ENCODE results near the gene ITPKC. TPM values are rescaled to one million over a fixed set of nuclear protein-coding genes. Genes with fewer than 3 reads are reported as not detected.

Gene ITPKC
- total and polyA plus RNA-seq, 10 of the 15 experiments (the other 5 are each of a cell fraction or from before 2014, with no cell fraction given) = 0.03 to 6.4 (median 3.5) TPM

DNA sequence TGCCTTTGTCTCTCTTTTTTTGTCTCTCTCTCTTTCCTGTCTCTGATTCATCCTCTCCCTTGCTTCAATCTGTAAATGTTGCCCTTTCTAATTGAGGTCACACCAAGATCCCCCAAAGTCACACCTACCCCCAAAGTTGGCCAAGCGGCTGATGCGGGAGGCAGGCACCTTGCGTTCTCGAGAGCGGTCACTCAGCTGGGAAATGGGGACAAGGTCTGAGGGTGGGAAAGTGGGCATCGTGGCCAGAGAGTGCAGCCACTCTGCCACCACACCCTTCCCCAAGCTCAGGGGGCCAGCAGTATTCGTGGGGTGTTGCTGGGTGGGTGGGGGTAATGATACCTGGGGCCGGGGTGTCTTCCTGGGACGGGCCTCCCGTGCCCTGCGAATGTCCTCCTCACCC is 3.0 kb upstream of the ITPKC start (continued):
- TF ChIP-seq ZBED1 (IDR thresholded peaks at IDR 0.05; ENCODE audit: borderline replicate concordance) = no peak
- TF ChIP-seq ASH2L (IDR thresholded peaks at IDR 0.05; ENCODE audit: borderline replicate concordance, low read depth) = no peak
- TF ChIP-seq CEBPB (IDR thresholded peaks at IDR 0.05; ENCODE audit: borderline replicate concordance in 1 of 2, low read depth in 2 of 2, low read length in 2 of 2) = no peak
- TF ChIP-seq, protein P1, sequence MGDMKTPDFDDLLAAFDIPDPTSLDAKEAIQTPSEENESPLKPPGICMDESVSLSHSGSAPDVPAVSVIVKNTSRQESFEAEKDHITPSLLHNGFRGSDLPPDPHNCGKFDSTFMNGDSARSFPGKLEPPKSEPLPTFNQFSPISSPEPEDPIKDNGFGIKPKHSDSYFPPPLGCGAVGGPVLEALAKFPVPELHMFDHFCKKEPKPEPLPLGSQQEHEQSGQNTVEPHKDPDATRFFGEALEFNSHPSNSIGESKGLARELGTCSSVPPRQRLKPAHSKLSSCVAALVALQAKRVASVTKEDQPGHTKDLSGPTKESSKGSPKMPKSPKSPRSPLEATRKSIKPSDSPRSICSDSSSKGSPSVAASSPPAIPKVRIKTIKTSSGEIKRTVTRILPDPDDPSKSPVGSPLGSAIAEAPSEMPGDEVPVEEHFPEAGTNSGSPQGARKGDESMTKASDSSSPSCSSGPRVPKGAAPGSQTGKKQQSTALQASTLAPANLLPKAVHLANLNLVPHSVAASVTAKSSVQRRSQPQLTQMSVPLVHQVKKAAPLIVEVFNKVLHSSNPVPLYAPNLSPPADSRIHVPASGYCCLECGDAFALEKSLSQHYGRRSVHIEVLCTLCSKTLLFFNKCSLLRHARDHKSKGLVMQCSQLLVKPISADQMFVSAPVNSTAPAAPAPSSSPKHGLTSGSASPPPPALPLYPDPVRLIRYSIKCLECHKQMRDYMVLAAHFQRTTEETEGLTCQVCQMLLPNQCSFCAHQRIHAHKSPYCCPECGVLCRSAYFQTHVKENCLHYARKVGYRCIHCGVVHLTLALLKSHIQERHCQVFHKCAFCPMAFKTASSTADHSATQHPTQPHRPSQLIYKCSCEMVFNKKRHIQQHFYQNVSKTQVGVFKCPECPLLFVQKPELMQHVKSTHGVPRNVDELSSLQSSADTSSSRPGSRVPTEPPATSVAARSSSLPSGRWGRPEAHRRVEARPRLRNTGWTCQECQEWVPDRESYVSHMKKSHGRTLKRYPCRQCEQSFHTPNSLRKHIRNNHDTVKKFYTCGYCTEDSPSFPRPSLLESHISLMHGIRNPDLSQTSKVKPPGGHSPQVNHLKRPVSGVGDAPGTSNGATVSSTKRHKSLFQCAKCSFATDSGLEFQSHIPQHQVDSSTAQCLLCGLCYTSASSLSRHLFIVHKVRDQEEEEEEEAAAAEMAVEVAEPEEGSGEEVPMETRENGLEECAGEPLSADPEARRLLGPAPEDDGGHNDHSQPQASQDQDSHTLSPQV (IDR thresholded peaks at IDR 0.05) = no peak

DNA sequence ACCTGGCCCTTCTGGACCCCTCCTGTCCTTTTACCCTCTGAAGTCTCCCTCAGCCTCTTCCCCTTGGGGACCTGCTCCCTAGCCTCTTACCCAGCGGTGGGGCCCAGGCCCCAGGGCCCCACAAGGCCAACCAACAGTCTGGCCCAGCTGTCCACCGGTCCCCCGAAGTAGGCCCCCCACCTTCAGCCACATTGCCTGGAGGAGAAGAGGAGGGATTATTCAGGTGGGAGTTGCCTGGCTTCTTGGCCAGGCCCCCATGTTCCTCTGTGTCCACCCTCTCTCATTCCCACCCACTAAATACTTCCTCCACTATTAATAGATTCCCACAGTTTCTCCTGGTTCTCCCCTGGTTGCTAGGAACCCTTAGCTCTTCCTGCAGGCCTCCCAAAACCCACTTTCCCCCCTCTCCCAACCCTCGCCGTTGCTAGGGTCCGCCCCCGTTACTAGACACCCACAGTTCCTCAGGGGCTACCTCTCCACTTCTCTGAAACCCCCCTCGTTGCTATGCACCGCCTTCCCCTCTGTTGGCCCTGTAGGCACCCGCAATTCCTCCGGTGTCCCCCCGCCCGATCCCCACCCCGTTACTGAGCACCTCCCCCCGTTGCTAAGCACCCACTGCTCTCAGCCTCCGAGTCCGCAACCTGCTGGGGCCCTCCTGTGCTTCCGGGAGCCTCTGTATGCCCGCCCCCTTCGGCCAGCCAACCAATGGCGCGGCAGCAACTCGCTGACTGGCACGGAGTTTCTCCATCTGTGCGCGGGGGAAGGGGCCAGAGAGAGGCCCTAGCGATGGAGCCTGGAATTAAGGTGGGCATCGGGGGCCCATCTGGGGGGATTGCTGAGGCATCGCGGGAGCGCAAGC is 2.2 kb upstream of the ITPKC start:
- FAIRE-seq (peak; percentile 87), DNase-seq (ENCODE audit: low read depth, low spot score) (peak; percentile 76), ATAC-seq (peak; percentile 80)
- ChIA-PET RAD21 (ENCODE audit: unreplicated experiment) (no interaction called here), SMC1A (ENCODE audit: uncharacterized antibody, unreplicated experiment) (no interaction called here), POLR2A (interaction anchor here (1.2 kb wide), 1 partner anchor 24 kb away, joined by 6 read pairs; the partner anchor contains the start of gene NUMBL), CTCF (no interaction called here)
- 6% methylated on average over 26 of the region's 31 CpGs for WGBS (ENCODE audit: insufficient coverage, insufficient replicate concordance, low lambda C conversion rate, missing lambda C conversion rate)
- H4K20me1 ChIP-seq (ENCODE audit: control insufficient read depth, insufficient read depth) = no peaks in the 10 kb centered on the region
- H3K9ac ChIP-seq (ENCODE audit: control insufficient read depth, insufficient read depth, low read length) = peak overlapping the region; percentile 91
- H3K79me2 ChIP-seq (ENCODE audit: control insufficient read depth, insufficient read depth, low read length) = peaks cover 42% of the 10 kb centered on the region
- intact Hi-C loops (cut with micrococcal nuclease; ENCODE audit: unreplicated experiment) (no loop called here), in situ Hi-C loops (cut with MboI) (no loop called here)
- H3K36me3 ChIP-seq (ENCODE audit: control insufficient read depth in 2 of 2, insufficient read depth in 2 of 2, low read length in 1 of 2) = peaks cover 2 to 4% of the 10 kb centered on the region in 2 experiments; a peak in 3 of 4 replicates
- no peaks in the 10 kb centered on the region for H3K27me3 ChIP-seq (replicated peaks in 1 of 2; ENCODE audit: control insufficient read depth in 2 of 2, insufficient read depth in 2 of 2, low read length in 1 of 2)
- peaks cover 15% of the 10 kb centered on the region for H3K4me1 ChIP-seq (ENCODE audit: control insufficient read depth, insufficient read depth, low read length)
- H3K9me3 ChIP-seq (replicated peaks; ENCODE audit: control insufficient read depth, insufficient read depth, low read length) = no peaks in the 10 kb centered on the region
- no TSS peak for BruUV-seq (replicated peaks)
- peak overlapping the region; percentile 49 for H2AFZ ChIP-seq (ENCODE audit: control insufficient read depth, low read depth, low read length)
- peak overlapping the region; percentile 79 for H3K4me3 ChIP-seq
- peak overlapping the region; percentile 98 for H3K4me2 ChIP-seq (ENCODE audit: control insufficient read depth, insufficient read depth)
- H3K27ac ChIP-seq (ENCODE audit: control insufficient read depth, insufficient read depth) = peak overlapping the region; percentile 94
- TF ChIP-seq NR2F1 (conservative IDR thresholded peaks at IDR 0.05) (no peak), EP300 (IDR thresholded peaks at IDR 0.05; ENCODE audit: borderline replicate concordance in 1 of 2, control insufficient read depth in 1 of 2, low read depth in 2 of 2, low read length in 2 of 2) (no peak), MTA3 (IDR thresholded peaks at IDR 0.05; ENCODE audit: borderline replicate concordance, low read length) (no peak), HDGF (IDR thresholded peaks at IDR 0.05) (no peak), WRNIP1 (IDR thresholded peaks at IDR 0.05; ENCODE audit: borderline replicate concordance, low read depth, low read length) (no peak), CBX5 (IDR thresholded peaks at IDR 0.05; ENCODE audit: low read depth) (no peak), SREBF1 (IDR thresholded peaks at IDR 0.05; ENCODE audit: low read length) (no peak), LARP7 (IDR thresholded peaks at IDR 0.05) (no peak), SIN3A (IDR thresholded peaks at IDR 0.05; ENCODE audit: low read depth, low read length) (0 out of 2 replicates have a peak, but pooled peaks have one; percentile 24)
- TF ChIP-seq, protein P2, sequence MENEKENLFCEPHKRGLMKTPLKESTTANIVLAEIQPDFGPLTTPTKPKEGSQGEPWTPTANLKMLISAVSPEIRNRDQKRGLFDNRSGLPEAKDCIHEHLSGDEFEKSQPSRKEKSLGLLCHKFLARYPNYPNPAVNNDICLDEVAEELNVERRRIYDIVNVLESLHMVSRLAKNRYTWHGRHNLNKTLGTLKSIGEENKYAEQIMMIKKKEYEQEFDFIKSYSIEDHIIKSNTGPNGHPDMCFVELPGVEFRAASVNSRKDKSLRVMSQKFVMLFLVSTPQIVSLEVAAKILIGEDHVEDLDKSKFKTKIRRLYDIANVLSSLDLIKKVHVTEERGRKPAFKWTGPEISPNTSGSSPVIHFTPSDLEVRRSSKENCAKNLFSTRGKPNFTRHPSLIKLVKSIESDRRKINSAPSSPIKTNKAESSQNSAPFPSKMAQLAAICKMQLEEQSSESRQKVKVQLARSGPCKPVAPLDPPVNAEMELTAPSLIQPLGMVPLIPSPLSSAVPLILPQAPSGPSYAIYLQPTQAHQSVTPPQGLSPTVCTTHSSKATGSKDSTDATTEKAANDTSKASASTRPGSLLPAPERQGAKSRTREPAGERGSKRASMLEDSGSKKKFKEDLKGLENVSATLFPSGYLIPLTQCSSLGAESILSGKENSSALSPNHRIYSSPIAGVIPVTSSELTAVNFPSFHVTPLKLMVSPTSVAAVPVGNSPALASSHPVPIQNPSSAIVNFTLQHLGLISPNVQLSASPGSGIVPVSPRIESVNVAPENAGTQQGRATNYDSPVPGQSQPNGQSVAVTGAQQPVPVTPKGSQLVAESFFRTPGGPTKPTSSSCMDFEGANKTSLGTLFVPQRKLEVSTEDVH (IDR thresholded peaks at IDR 0.05; ENCODE audit: low read depth, partially characterized antibody) = no peak

Data from GM12878 (cell line).